Metanephros (tissue), 2 donors: ENCODE results near the gene SIN3B. TPM values are rescaled to one million over a fixed set of nuclear protein-coding genes. Genes with fewer than 3 reads are reported as not detected.

Experiments used
- small RNA-seq: library from RNA; depleted of rRNA; stranded (forward); fragments of <200 nt; gene quantifications from one replicate; pipeline ENCODE3, GENCODE V24; 2014; ENCODE audit warnings: low replicate concordance
- total RNA-seq: library from RNA; depleted of rRNA; stranded (reverse); fragments of >200 nt; gene quantifications from one replicate; pipeline ENCODE4 v1.2.3, GENCODE V29; 2014

The SIN3B gene, protein sequence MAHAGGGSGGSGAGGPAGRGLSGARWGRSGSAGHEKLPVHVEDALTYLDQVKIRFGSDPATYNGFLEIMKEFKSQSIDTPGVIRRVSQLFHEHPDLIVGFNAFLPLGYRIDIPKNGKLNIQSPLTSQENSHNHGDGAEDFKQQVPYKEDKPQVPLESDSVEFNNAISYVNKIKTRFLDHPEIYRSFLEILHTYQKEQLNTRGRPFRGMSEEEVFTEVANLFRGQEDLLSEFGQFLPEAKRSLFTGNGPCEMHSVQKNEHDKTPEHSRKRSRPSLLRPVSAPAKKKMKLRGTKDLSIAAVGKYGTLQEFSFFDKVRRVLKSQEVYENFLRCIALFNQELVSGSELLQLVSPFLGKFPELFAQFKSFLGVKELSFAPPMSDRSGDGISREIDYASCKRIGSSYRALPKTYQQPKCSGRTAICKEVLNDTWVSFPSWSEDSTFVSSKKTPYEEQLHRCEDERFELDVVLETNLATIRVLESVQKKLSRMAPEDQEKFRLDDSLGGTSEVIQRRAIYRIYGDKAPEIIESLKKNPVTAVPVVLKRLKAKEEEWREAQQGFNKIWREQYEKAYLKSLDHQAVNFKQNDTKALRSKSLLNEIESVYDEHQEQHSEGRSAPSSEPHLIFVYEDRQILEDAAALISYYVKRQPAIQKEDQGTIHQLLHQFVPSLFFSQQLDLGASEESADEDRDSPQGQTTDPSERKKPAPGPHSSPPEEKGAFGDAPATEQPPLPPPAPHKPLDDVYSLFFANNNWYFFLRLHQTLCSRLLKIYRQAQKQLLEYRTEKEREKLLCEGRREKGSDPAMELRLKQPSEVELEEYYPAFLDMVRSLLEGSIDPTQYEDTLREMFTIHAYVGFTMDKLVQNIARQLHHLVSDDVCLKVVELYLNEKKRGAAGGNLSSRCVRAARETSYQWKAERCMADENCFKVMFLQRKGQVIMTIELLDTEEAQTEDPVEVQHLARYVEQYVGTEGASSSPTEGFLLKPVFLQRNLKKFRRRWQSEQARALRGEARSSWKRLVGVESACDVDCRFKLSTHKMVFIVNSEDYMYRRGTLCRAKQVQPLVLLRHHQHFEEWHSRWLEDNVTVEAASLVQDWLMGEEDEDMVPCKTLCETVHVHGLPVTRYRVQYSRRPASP
- 74.3 TPM for total RNA-seq

DNA sequence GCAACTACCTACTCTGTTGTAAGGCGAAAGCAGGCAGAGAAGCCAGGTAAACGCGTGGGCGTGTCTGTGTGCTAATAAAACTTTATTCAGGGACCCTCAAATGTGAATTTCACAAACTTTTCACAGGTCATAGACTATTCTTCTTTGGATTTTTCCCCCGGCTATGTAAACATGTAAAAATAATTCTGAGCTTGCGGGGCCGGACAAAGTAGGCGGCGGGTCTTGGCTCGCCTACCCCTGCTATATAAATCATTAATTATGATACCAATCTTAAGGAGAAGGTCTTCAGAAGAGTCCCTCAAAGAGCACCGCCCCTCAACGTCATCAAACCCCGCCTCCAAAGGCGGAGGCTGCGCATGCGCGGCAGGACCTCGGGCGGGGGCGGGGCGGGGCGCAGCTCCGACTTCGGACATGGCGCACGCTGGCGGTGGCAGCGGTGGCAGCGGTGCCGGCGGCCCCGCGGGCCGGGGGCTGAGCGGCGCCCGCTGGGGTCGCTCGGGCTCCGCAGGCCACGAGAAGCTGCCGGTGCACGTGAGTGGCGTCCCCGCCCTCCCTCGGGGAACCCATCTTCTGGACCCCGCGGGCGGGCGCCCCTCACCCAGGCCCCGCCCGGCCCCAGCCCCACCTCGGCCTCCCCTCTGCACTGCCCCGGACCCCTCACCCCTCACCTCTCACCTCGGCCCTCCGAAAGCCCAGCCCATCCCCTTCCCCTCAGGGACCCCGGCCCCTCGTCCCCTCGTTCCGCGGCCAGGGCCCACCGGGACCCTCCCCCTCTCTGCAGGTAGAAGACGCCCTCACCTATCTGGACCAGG lies at the start of gene SIN3B:
SIN3B (plus strand) TSS at position 389 of the 812 bp plus-strand sequence; CDS start at position 412, 23 bp downstream.

DNA sequence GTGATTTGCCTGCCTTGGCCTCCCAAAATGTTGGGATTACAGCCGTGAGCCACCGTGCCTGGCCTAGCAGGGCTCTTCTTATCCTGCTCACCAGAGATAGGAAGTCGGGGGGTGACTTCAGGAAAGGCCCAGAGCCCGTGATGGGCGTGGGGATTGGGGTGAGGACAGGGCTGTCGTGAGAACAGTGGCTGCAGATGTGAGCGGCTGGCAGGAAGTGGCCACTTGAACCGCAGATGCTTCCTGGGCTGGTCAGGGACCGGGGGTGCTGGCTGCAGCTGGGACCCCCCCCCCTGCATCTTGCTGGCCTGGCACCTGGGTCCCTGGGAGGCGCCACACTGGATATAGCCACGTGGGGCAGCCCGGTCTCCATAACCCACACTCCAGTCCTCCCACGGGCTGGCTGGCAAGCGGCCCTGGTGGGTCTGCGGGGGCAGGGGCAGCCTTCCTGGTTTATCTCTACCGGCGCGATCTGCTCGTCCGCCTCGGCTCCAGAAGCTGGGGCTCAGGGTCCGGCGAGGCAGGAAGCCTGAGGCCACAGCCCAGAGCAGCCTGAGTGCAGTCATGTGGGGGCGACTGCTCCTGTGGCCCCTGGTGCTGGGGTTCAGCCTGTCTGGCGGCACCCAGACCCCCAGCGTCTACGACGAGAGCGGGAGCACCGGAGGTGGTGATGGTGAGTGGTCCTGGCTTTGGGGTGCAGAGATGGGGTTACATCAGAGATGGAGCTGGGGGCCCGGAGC lies 59.6 kb downstream of the SIN3B start, which contains the start of gene F2RL3:
F2RL3 (plus strand) TSS at position 371 of the 737 bp plus-strand sequence; CDS start at position 562, 191 bp downstream.

Small RNAs within 50 kb of the gene (small RNA-seq; reads per million reads assigned to genes)
- not detected for gene AC008737.3
- not detected for gene RN7SL823P
- not detected for gene RN7SL835P

Other genes with a start within 250 kb of the SIN3B start
- 6.7 TPM for gene MED26, start 201.2 kb upstream of the SIN3B start, total RNA-seq
- 102 TPM for gene SMIM7, start 169.3 kb upstream of the SIN3B start, total RNA-seq
- gene TMEM38A, start 168.3 kb upstream of the SIN3B start, total RNA-seq: 45.7 TPM
- gene NWD1, start 109.6 kb upstream of the SIN3B start, total RNA-seq: 0.18 TPM
- 9.8 TPM for gene F2RL3, start 59.6 kb downstream of the SIN3B start, total RNA-seq
- gene CPAMD8, start 197.4 kb downstream of the SIN3B start, total RNA-seq: 40.6 TPM
- gene HAUS8, start 246.1 kb downstream of the SIN3B start, total RNA-seq: 4.5 TPM
- gene MYO9B, start 246.4 kb downstream of the SIN3B start, total RNA-seq: 46.1 TPM